Activated CD8-positive, alpha-beta T cell treated with anti-CD3 and anti-CD28 coated beads for 36 hours (primary cell): ENCODE measurements around the gene CDK1. TPM values are rescaled to one million over a fixed set of nuclear protein-coding genes. Genes with fewer than 3 reads are reported as not detected.
A peak's percentile ranks its signal among the peaks of the same experiment; 100 is the strongest.

Source experiments
- ATAC-seq: fragments of 200-7000 bp; cut with Tn5 transposase; one replicate; pipeline ENCODE4 v1.10.0; 2021; ENCODE audit warnings: mild to moderate bottlenecking, moderate library complexity
- CTCF ChIA-PET: fragments of 350-600 bp; sonication (Branson Sonifier 250); formaldehyde crosslinking; loops from one replicate; lab custom pipeline; 2021; ENCODE audit warnings: antibody characterized with exemption; lab: Charles Lee
- POLR2A ChIA-PET: fragments of 350-600 bp; sonication (Branson Sonifier 250); formaldehyde crosslinking; loops from one replicate; lab custom pipeline; 2021; ENCODE audit warnings: antibody characterized with exemption; lab: Charles Lee
- DNase-seq: peaks from one replicate; pipeline ENCODE4 v3.0.0-alpha.2; 2020
- H3K27ac Mint-ChIP-seq: one replicate; pipeline ENCODE4 v1.8.0; 2021; ENCODE audit warnings: mild to moderate bottlenecking, mixed read lengths
- H3K27me3 Mint-ChIP-seq: one replicate; pipeline ENCODE4 v1.8.0; 2021; ENCODE audit warnings: mixed read lengths
- H3K36me3 Mint-ChIP-seq: one replicate; pipeline ENCODE4 v1.8.0; 2021; ENCODE audit warnings: low read depth, mixed read lengths
- H3K4me1 Mint-ChIP-seq: one replicate; pipeline ENCODE4 v1.8.0; 2021; ENCODE audit warnings: low read depth, mixed read lengths
- H3K4me3 Mint-ChIP-seq: one replicate; pipeline ENCODE4 v1.8.0; 2021; ENCODE audit warnings: mild to moderate bottlenecking, moderate library complexity, mixed read lengths
- H3K9me3 Mint-ChIP-seq: one replicate; pipeline ENCODE4 v1.8.0; 2021; ENCODE audit warnings: mixed read lengths
- intact Hi-C: fragments of 100-400 bp; cut with micrococcal nuclease; formaldehyde crosslinking; loops from one replicate; pipeline ENCODE4 v1.10.0; 2022
- total RNA-seq, 2 experiments: library from RNA; stranded (reverse); gene quantifications; one replicate each; pipeline ENCODE4 v1.2.3, GENCODE V29; 2021
- TF ChIP-seq, protein P1 (sequence below): fragments of 200-600 bp; IDR thresholded peaks from one replicate; pipeline ENCODE4 v1.8.0; 2022; ENCODE audit warnings: antibody characterized with exemption, mild to moderate bottlenecking

CDK1 gene
- total RNA-seq, result 100 to 1,000 TPM; 108 to 112 TPM

DNA sequence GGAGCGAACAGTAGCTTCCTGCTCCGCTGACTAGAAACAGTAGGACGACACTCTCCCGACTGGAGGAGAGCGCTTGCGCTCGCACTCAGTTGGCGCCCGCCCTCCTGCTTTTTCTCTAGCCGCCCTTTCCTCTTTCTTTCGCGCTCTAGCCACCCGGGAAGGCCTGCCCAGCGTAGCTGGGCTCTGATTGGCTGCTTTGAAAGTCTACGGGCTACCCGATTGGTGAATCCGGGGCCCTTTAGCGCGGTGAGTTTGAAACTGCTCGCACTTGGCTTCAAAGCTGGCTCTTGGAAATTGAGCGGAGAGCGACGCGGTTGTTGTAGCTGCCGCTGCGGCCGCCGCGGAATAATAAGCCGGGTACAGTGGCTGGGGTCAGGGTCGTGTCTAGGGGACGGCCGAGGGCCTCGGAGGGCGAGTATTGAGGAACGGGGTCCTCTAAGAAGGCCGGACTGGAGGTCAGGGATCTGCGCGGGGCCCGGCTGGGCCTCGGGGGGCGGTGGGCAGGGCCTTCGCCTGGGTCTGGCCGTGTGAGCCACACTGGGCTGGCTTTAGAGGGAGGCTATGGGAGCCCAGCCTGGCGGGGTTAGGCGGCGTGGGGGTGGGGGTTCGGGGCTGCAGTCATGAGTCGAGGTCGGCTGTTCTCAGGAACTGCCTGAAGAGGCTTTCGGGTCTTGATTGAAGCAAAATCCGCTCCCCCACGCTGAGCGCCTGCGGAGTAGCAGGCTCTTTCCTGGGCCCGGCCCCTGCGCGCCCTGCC lies at the start of gene CDK1:
CDK1 (plus strand) TSS at position 265 of the 757 bp plus-strand sequence. CDS start 1,688 bp downstream, outside the sequence.
- H3K9me3 Mint-ChIP-seq, result no peaks in the 10 kb centered on the region
- TF ChIP-seq, protein P1, sequence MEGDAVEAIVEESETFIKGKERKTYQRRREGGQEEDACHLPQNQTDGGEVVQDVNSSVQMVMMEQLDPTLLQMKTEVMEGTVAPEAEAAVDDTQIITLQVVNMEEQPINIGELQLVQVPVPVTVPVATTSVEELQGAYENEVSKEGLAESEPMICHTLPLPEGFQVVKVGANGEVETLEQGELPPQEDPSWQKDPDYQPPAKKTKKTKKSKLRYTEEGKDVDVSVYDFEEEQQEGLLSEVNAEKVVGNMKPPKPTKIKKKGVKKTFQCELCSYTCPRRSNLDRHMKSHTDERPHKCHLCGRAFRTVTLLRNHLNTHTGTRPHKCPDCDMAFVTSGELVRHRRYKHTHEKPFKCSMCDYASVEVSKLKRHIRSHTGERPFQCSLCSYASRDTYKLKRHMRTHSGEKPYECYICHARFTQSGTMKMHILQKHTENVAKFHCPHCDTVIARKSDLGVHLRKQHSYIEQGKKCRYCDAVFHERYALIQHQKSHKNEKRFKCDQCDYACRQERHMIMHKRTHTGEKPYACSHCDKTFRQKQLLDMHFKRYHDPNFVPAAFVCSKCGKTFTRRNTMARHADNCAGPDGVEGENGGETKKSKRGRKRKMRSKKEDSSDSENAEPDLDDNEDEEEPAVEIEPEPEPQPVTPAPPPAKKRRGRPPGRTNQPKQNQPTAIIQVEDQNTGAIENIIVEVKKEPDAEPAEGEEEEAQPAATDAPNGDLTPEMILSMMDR, result no peak
- H3K27ac Mint-ChIP-seq, result peak within 1 kb of the TSS; percentile 96
- POLR2A ChIA-PET, result interaction anchor here (1.1 to 1.7 kb wide), 3 partner anchors 9 to 1121 kb away, joined by 3 to 5 read pairs (median 4); no protein-coding TSS in a partner anchor
- intact Hi-C loops, result no loop called here
- DNase-seq, result peak; percentile 97
- ATAC-seq, result peak; percentile 98
- no peaks in the 10 kb centered on the region for H3K27me3 Mint-ChIP-seq
- CTCF ChIA-PET, result interaction anchor here (1.1 to 1.8 kb wide), 2 partner anchors 9 to 10 kb away, joined by 3 to 10 read pairs; no protein-coding TSS in a partner anchor
- peaks cover 33% of the 10 kb centered on the region for H3K36me3 Mint-ChIP-seq
- H3K4me3 Mint-ChIP-seq, result peak within 1 kb of the TSS; percentile 98
- H3K4me1 Mint-ChIP-seq, result peaks cover 16% of the 10 kb centered on the region

DNA sequence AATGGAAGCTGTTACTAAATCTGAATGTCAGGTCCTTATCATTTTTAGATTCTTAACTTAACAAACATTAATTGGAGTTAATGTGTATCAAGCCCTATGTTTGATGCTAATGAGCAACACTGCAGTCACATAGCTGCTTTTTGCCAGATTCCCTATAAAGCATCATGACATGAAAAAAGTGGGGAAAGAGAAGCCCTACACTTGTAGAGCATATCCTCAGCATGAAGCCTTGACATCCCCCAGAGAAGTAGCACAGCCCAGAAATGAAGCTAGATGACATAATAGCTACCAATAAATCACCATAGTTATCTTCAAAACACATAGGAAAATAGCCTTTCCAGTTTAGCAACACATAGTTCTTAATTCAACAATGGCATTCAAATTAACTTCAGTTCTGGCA lies 49.2 kb upstream of the CDK1 start:
- Mint-ChIP-seq H3K36me3 (no peaks in the 10 kb centered on the region), H3K4me1 (peaks cover 42% of the 10 kb centered on the region), H3K9me3 (no peaks in the 10 kb centered on the region), H3K4me3 (no peak overlapping the region), H3K27me3 (peaks cover 13% of the 10 kb centered on the region), H3K27ac (no peak overlapping the region)
- ChIA-PET CTCF (no interaction called here), POLR2A (no interaction called here)
- DNase-seq, result no peak
- intact Hi-C loops, result no loop called here
- ATAC-seq, result no peak
- TF ChIP-seq, protein P1, result no peak

DNA sequence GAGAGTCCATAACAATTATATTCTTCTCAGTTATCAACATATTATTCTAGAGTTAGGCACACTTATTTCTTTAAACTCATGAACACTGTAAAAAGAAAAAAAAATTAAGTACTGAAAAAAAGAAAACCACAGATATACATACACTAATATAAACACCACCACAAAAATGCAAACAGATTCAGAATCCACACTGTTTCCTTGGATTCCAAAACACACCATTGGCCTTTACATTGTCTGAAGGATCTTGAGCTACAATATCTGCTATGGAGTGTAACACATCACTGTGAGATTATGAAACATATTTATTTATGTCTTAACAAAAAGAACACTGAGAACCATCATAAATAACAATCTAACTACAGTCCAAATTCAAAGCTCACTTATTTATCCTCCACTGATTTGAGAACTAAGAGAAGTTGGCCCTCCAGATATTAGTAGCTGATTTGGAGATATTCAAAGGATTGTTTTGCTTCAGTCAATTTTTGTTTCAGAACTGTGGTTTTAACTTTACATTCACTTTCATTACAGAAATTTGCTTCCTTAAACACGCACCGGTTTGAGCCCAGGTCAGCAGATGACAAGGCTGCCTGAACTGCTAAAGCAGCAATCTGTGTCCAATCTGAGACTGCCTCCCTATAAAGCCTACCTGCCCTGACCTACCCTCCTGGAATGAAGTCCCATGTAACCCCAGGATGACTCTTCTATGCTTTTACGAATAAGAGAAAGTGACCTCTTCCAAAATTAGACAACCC lies 47.0 kb upstream of the CDK1 start:
- CTCF ChIA-PET, result interaction anchor here (1.0 to 1.8 kb wide), 2 partner anchors 36 to 225 kb away, joined by 3 to 4 read pairs; no protein-coding TSS in a partner anchor
- Mint-ChIP-seq H3K27ac (peak overlapping the region; percentile 77), H3K4me3 (peak overlapping the region; percentile 78), H3K36me3 (no peaks in the 10 kb centered on the region), H3K4me1 (peaks cover 42% of the 10 kb centered on the region), H3K27me3 (peaks cover 16% of the 10 kb centered on the region), H3K9me3 (no peaks in the 10 kb centered on the region)
- DNase-seq (peak; percentile 34), ATAC-seq (peak; percentile 52)
- intact Hi-C loops, result no loop called here
- TF ChIP-seq, protein P1, result no peak
- POLR2A ChIA-PET, result interaction anchor here (1.4 kb wide), 1 partner anchor 46 kb away, joined by 3 read pairs; the partner anchor contains the start of gene CDK1

DNA sequence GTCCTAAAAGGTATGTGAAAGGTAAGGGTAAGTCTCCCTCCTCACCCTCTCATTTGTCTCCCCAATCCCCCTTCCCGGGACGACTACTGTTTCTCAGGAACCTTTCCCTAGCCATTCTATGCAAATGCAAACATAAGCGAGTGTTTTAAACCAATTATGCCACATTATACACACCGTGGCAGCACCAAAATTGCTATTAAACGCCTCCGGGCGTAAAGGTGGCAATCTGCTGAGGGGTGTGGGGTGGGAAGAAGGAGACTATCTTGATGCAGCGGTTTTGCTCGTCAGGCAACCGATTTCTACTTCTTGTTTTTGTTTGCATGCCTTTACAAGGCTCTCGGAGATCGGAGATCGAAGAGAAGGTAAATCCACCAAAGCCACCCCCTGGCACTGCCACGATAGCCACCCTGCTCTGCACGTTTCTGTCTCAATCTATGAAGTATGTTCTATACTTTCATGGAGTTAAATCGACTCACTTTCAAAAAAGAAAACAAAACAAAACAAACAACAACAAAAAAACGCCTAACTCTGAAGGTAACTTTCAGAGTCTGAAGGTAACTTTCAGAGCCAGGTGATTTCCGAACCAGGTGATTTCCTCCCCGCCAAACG lies 46.0 kb upstream of the CDK1 start:
- Mint-ChIP-seq H3K27me3 (peaks cover 16% of the 10 kb centered on the region), H3K4me1 (peaks cover 37% of the 10 kb centered on the region), H3K27ac (peak overlapping the region; percentile 77), H3K4me3 (peak overlapping the region; percentile 78), H3K36me3 (no peaks in the 10 kb centered on the region), H3K9me3 (no peaks in the 10 kb centered on the region)
- intact Hi-C loops, result no loop called here
- DNase-seq (peak; percentile 10), ATAC-seq (peak; percentile 6)
- ChIA-PET POLR2A (interaction anchor here (1.0 kb wide), 1 partner anchor 29 kb away, joined by 3 read pairs; no protein-coding TSS in a partner anchor), CTCF (no interaction called here)
- TF ChIP-seq, protein P1, result no peak
